ENCODE results near the gene RTP3.
"Not testable (repeated sequence)": the region's sequence is repeated elsewhere in the genome, so short reads cannot be mapped to it uniquely, and the experiment has no call there.

RTP3 gene

GRCh38 chr3:46520531-46520930 lies 22.8 kb downstream of the RTP3 start:
- DNase-seq = no peak

- no peak for DNase-seq
These were observed 23.3 kb downstream of the RTP3 start for GRCh38 chr3:46521096-46521495.

- not testable (repeated sequence) for DNase-seq
These were observed 24.4 kb downstream of the RTP3 start for GRCh38 chr3:46522201-46522600.

- DNase-seq = no peak
These were observed 25.8 kb downstream of the RTP3 start for GRCh38 chr3:46523556-46523955.

- no peak for DNase-seq
These were observed 26.2 kb downstream of the RTP3 start for GRCh38 chr3:46524008-46524407.

- DNase-seq = no peak
These were observed 27.1 kb downstream of the RTP3 start for GRCh38 chr3:46524832-46525231.

- no peak for DNase-seq
These were observed 29.5 kb downstream of the RTP3 start for GRCh38 chr3:46527239-46527638.

- DNase-seq = no peak
These were observed 35.3 kb downstream of the RTP3 start for GRCh38 chr3:46533091-46533490.

- DNase-seq = no peak
These were observed 38.0 kb downstream of the RTP3 start for GRCh38 chr3:46535746-46536145.

- DNase-seq = no peak
These were observed 39.0 kb downstream of the RTP3 start for GRCh38 chr3:46536758-46537157.

GRCh38 chr3:46537316-46537715 lies 39.5 kb downstream of the RTP3 start:
- no peak for DNase-seq

- no peak for DNase-seq
These were observed 40.0 kb downstream of the RTP3 start for GRCh38 chr3:46537779-46538178.

GRCh38 chr3:46538425-46538802 lies 40.6 kb downstream of the RTP3 start:
- not testable (repeated sequence) for DNase-seq

GRCh38 chr3:46538803-46539442 lies 41.1 kb downstream of the RTP3 start:
- DNase-seq = peak; percentile 80 to 81

- DNase-seq = no peak
These were observed 41.7 kb downstream of the RTP3 start for GRCh38 chr3:46539443-46540005.

- DNase-seq = no peak
These were observed 42.8 kb downstream of the RTP3 start for GRCh38 chr3:46540550-46540949.

- DNase-seq = no peak
These were observed 44.1 kb downstream of the RTP3 start for GRCh38 chr3:46541835-46542234.

GRCh38 chr3:46542344-46542743 lies 44.6 kb downstream of the RTP3 start:
- DNase-seq = no peak

- DNase-seq = no peak
These were observed 45.0 kb downstream of the RTP3 start for GRCh38 chr3:46542801-46543201.

GRCh38 chr3:46544771-46545503 lies 47.2 kb downstream of the RTP3 start:
- no peak for DNase-seq

- no peak for DNase-seq
These were observed 48.2 kb downstream of the RTP3 start for GRCh38 chr3:46545818-46546630.

- DNase-seq = no peak
These were observed 49.2 kb downstream of the RTP3 start for GRCh38 chr3:46546896-46547440.

- DNase-seq = not testable (repeated sequence)
These were observed 50.8 kb downstream of the RTP3 start for GRCh38 chr3:46548611-46549010.

Data from Kasumi-1 (cell line).